ENCODE results near the gene ASIC4. TPM values are rescaled to one million over a fixed set of nuclear protein-coding genes. Genes with fewer than 3 reads are reported as not detected.

The ASIC4 gene, protein sequence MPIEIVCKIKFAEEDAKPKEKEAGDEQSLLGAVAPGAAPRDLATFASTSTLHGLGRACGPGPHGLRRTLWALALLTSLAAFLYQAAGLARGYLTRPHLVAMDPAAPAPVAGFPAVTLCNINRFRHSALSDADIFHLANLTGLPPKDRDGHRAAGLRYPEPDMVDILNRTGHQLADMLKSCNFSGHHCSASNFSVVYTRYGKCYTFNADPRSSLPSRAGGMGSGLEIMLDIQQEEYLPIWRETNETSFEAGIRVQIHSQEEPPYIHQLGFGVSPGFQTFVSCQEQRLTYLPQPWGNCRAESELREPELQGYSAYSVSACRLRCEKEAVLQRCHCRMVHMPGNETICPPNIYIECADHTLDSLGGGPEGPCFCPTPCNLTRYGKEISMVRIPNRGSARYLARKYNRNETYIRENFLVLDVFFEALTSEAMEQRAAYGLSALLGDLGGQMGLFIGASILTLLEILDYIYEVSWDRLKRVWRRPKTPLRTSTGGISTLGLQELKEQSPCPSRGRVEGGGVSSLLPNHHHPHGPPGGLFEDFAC
- not detected in 2 replicates for total RNA-seq

DNA sequence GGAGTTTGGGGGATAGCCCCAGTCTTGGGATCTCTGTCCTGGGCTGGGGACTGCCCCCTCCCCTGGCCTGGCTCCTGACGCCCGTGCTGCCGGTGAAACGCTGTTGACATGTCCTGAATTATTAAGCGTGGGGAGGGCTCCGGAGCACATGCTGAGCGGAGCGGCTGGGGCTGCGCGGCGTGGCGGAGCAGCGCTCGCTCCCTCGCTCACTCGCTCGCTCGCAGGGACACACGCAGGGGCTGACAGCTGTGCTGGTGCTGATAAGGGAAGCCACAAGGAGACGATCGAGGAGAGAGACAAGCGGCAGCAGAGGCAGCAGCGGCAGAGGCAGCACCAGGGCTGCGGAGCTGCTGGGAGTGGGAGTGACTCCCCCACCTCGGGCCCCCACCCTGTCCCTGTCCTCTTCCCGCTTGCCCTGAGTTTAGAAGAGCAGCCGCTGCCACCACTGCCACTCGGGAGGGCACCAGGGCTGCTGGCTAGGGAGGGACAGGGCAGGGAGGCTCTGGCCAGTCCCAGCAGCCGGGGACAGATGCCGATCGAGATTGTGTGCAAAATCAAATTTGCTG, at the start of gene ASIC4:
Gene ASIC4, plus strand, starts transcription at position 287 of the 566 bp plus-strand sequence. Its CDS starts 243 bp downstream, at position 530.

DNA sequence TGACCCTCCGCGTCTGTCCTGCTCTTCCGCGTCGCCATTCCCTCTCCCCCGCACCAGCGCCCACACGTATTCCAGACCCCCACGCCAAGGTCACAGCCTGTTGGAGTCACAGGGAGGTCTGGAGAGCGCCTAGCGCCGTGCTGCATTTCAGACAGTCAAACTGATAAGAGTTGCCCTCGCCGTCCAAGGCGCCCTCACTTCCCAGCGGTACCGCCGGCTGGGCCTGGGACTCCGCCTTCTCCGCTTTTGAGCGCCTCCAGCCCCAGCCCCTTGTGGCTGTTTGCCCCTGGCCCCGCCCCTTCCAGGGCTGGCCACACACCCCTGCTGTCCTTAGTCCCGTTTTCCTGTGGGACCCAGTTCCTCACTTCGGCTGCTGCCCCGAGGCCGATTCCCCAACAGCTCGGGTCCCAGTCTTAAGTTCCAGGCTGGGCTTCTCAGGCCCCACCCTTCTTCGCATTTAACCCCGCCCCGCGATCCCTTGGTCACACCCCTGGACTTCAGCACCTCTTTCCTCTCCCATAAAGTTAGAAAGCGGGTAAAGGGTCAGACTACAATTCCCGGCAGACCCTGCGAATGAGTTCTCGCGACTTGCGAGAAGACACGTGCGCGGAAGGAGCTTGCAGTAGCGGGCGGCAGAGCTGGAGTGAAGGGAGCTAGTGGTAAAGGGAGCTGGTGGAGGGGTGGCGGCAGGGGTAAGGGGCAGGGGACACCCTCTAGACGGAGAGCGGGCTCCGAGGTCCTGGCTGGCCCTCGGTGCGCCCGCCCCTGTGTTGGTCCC, 15.8 kb upstream of the ASIC4 start, which contains the start of gene GMPPA:
Gene GMPPA, plus strand, starts transcription at position 612 of the 778 bp plus-strand sequence. CDS start 1,085 bp downstream, outside the sequence.

DNA sequence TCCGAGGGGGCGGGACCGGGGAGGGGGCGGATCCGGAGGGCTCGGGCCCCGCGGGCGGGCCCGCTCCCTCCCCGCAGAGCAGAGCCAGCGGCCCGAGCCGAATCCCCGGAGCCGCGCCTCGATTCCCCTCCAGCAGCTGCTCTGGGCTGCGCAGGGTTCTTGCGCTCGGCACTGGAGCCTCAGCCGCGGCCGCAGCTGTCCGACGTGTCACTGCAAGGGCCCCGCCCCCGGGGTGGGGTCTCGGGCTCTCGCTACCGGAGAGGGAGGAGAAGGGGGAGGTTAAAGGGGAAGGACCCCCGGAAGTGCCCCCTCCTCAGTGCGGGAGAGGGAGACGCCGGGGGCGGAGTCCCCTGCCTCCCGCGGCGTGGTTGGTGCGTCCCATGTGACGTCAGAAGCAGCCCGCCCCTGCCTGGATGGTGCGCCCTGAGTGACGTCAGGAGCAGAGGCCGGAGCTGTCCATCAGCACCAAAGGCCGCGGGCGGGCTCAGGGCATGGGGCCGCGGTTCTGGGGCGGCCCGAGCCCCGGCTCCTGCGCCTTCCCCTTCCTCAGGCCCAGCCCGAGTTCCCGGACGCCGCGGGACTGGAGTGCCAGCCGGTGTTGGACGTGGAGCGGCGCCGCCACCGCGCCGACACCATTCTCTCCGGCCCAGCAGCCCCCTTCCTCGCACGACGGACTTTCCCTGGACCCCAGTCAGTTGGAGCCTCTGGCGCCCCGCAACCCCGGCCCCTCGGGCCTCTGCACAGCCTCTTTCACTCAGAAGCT, 29.5 kb downstream of the ASIC4 start, which contains the start of the genes CHPF and TMEM198:
Gene CHPF, minus strand, starts transcription at position 214 of the 763 bp plus-strand sequence. CDS start 271 bp downstream, outside the sequence.
Gene TMEM198, plus strand, starts transcription at position 433 of the 763 bp plus-strand sequence. CDS start 700 bp downstream, outside the sequence.

DNA sequence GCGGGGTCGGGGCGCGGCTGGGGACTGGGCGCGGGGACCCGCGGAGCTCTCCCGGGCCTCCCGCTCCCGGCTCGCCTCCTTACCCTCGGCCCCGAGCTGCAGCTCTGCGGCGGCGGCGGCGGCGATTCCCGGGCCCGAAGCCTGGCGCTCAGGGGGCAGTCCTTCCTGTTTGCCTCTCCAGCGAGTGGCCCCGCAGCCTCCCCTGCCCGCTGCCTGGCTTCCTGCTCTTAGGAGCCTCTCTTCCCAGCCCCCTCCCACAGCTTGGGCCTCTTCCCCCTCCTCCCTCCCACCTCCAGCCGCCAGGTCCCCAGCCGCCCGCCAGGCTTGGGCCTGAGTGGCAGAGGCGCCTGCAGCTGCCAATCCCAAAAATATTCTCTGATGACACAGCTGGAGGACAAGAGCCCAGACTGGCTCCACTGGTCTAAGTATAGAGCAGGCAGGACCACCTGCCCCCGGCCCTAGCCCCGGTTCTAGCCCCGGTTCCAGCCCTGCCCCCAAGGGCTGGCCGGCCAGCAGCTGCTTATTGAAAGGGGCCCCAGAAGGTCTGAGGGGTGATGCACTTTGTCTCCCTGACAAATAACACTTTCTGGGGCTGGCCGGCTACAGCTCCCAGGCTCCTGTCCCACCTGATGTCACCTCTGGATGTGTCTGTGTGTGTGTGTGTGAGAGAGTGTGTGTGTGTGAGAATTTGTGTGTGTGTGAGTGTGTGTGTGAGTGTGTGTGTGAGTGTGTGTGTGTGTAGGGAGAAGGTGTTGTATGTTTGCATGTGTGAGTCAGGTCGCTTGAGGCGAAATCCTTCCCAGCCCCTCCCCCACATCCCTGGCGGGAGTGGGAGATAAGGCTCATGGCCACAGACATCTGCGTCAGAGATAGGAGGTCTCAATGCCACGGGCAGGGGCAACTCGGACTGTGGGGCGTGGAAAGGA, 57.3 kb downstream of the ASIC4 start, which contains the start of gene OBSL1:
Gene OBSL1, minus strand, starts transcription at position 229 of the 926 bp plus-strand sequence. CDS start 307 bp downstream, outside the sequence.

DNA sequence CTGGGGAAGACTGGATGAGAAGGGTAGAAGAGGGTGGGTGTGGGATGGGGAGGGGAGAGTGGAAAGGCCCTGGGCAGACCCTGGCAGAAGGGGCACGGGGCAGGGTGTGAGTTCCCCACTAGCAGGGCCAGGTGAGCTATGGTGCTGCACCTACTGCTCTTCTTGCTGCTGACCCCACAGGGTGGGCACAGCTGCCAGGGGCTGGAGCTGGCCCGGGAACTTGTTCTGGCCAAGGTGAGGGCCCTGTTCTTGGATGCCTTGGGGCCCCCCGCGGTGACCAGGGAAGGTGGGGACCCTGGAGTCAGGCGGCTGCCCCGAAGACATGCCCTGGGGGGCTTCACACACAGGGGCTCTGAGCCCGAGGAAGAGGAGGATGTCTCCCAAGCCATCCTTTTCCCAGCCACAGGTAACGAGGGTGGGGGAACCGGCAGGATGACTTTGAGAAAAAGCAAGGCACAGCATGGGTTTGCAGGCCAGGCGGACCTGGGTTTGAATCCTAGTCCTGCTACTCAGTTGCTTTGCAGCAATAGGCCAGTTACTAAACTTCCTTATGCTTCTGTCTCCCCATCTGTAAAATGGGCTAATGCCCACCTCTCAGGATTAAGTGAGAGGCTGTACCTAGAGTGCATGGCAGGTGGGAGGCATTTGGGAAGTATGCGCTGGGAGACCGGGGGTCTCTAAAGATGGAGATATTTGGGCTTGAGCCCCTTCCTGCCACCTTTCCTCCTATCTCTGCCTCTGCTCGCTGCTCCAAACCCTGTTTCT, 58.1 kb downstream of the ASIC4 start, which contains the start of gene INHA:
Gene INHA, plus strand, starts transcription at position 74 of the 765 bp plus-strand sequence. Its CDS starts 65 bp downstream, at position 139.

Other genes with a start within 250 kb of the ASIC4 start
- gene DNAJB2, start 235.1 kb upstream of the ASIC4 start, total RNA-seq: 18.0 and 40.7 TPM in 2 replicates
- 0.16 TPM in 1 of 2 replicates, not detected in the other for gene PTPRN, start 205.1 kb upstream of the ASIC4 start, total RNA-seq
- gene RESP18, start 181.7 kb upstream of the ASIC4 start, total RNA-seq: not detected in 2 replicates
- 40.3 and 51.7 TPM in 2 replicates for gene DNPEP, start 126.6 kb upstream of the ASIC4 start, total RNA-seq
- gene DES, start 96.1 kb upstream of the ASIC4 start, total RNA-seq: not detected in 2 replicates
- 0.44 and 0.65 TPM in 2 replicates for gene SPEG, start 79.6 kb upstream of the ASIC4 start, total RNA-seq
- gene GMPPA, start 15.6 kb upstream of the ASIC4 start, total RNA-seq: 27.0 and 28.9 TPM in 2 replicates
- gene CHPF, start 29.3 kb downstream of the ASIC4 start, total RNA-seq: 1.3 and 2.9 TPM in 2 replicates
- gene TMEM198, start 29.5 kb downstream of the ASIC4 start, total RNA-seq: not detected in 2 replicates
- 13.9 and 33.5 TPM in 2 replicates for gene OBSL1, start 57.1 kb downstream of the ASIC4 start, total RNA-seq
- gene INHA, start 57.8 kb downstream of the ASIC4 start, total RNA-seq: not detected in 2 replicates
- gene STK11IP, start 83.4 kb downstream of the ASIC4 start, total RNA-seq: 7.8 and 10.7 TPM in 2 replicates
- under 0.01 and 0.25 TPM in 2 replicates for gene SLC4A3, start 113.1 kb downstream of the ASIC4 start, total RNA-seq